Fibroblast of the aortic adventitia (primary cell): ENCODE data around the gene DNAAF8. TPM values are rescaled to one million over a fixed set of nuclear protein-coding genes. Genes with fewer than 3 reads are reported as not detected.
"Not testable (repeated sequence)": the region's sequence is repeated elsewhere in the genome, so short reads cannot be mapped to it uniquely, and the experiment has no call there.

Source experiments
- DNase-seq: peaks from one replicate; pipeline ENCODE4 v3.0.0-alpha.2; 2010; ENCODE audit warnings: low read depth
- H3K4me3 ChIP-seq: 2 replicates; pipeline ENCODE4 v1.5.1; 2011; ENCODE audit warnings: low read depth, mild to moderate bottlenecking, control low read depth, low read length, moderate library complexity
- CTCF ChIP-seq: IDR thresholded peaks from 2 replicates; pipeline ENCODE4 v1.5.1; 2011; ENCODE audit warnings: mild to moderate bottlenecking, low read length, control low read depth, inconsistent platforms; ENCODE audit not compliant: insufficient read depth
- total RNA-seq: library from RNA; depleted of rRNA; stranded (reverse); fragments of >200 nt; gene quantifications from 2 replicates; pipeline ENCODE4 v1.2.3, GENCODE V29; 2012; ENCODE audit warnings: low replicate concordance

The DNAAF8 gene
- total RNA-seq, 1 donor, result 1.4 TPM

- DNase-seq, result peak; percentile 75
- TF ChIP-seq CTCF, result no peak
- H3K4me3 ChIP-seq, result peak overlapping the region; percentile 93
These were observed 596 bp downstream of the DNAAF8 start for GRCh38 chr16:4734730-4735535.

- no peak for TF ChIP-seq CTCF
- no peak for DNase-seq
- no peak overlapping the region for H3K4me3 ChIP-seq
These were observed 2.2 kb downstream of the DNAAF8 start for GRCh38 chr16:4736546-4736945.

- DNase-seq, result no peak
- H3K4me3 ChIP-seq, result no peak overlapping the region
- TF ChIP-seq CTCF, result no peak
These were observed 3.2 kb downstream of the DNAAF8 start for GRCh38 chr16:4737545-4737944.

GRCh38 chr16:4738370-4738769, 4.0 kb downstream of the DNAAF8 start:
- not testable (repeated sequence) for DNase-seq, H3K4me3 ChIP-seq

GRCh38 chr16:4743226-4743878, 9.0 kb downstream of the DNAAF8 start:
- TF ChIP-seq CTCF, result no peak
- no peak for DNase-seq
- no peak overlapping the region for H3K4me3 ChIP-seq

- no peak for TF ChIP-seq CTCF
- H3K4me3 ChIP-seq, result no peak overlapping the region
- DNase-seq, result no peak
These were observed 10.4 kb downstream of the DNAAF8 start for GRCh38 chr16:4744555-4745273.

- no peak overlapping the region for H3K4me3 ChIP-seq
- DNase-seq, result no peak
- no peak for TF ChIP-seq CTCF
These were observed 10.9 kb downstream of the DNAAF8 start for GRCh38 chr16:4745274-4745569.
